Measurements from ENCODE around the gene LRP1B.

Gene LRP1B

DNA sequence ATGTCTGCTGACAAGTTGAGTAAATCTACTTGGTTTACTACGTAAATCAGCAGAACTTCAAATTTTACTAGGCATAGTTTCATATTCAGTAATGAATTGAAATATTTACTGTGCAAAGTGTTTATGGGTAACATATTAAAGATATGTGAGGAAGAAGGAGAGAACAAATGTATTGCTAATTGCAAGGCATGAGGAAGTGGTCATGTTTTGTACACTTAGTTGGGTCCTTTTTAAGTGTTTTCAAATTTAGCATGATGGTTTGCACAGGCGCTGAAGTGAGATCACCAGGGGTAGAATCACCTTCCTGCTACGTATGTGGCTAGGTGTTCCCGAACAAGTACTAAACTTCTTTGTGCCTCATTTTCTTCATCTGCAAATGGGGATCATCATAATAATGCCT, 1534.4 kb downstream of the LRP1B start:
- TF ChIP-seq, protein P1, sequence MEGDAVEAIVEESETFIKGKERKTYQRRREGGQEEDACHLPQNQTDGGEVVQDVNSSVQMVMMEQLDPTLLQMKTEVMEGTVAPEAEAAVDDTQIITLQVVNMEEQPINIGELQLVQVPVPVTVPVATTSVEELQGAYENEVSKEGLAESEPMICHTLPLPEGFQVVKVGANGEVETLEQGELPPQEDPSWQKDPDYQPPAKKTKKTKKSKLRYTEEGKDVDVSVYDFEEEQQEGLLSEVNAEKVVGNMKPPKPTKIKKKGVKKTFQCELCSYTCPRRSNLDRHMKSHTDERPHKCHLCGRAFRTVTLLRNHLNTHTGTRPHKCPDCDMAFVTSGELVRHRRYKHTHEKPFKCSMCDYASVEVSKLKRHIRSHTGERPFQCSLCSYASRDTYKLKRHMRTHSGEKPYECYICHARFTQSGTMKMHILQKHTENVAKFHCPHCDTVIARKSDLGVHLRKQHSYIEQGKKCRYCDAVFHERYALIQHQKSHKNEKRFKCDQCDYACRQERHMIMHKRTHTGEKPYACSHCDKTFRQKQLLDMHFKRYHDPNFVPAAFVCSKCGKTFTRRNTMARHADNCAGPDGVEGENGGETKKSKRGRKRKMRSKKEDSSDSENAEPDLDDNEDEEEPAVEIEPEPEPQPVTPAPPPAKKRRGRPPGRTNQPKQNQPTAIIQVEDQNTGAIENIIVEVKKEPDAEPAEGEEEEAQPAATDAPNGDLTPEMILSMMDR (IDR thresholded peaks at IDR 0.05; ENCODE audit: extremely low read depth, missing control alignments) = no peak

GRCh38 chr2:140595107-140595506, 1535.7 kb downstream of the LRP1B start:
- no peak for DNase-seq (ENCODE audit: low spot score)
- TF ChIP-seq, protein P1 (IDR thresholded peaks at IDR 0.05; ENCODE audit: extremely low read depth, missing control alignments) = no peak

More for the DNA sequence above, 1534.4 kb downstream of the LRP1B start:
- no peak for DNase-seq (ENCODE audit: low spot score)

- TF ChIP-seq, protein P1 (IDR thresholded peaks at IDR 0.05; ENCODE audit: extremely low read depth, missing control alignments) = no peak
- DNase-seq (ENCODE audit: low spot score) = no peak
Observed at GRCh38 chr2:140593132-140593531, 1537.7 kb downstream of the LRP1B start.

DNA sequence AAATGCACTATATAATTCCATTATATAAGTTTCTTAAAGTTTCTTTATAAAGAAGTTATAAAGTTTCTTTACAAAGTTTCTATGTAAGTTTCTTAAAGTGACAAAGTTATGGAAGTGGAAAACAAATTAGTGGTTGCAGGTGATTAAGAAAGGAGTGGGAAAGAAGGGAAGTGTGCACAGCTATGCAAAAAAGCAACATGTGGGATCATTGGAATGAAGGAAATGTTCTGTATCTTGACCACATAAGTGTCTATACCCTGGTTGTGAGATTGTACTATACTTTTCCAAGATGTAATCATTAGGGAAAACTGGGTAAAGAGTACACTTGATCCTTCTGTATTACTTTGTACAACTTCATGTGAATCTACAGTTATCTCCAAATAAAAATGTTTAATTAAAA, 1541.1 kb downstream of the LRP1B start:
- TF ChIP-seq, protein P1 (IDR thresholded peaks at IDR 0.05; ENCODE audit: extremely low read depth, missing control alignments) = no peak
- no peak for DNase-seq (ENCODE audit: low spot score)

DNA sequence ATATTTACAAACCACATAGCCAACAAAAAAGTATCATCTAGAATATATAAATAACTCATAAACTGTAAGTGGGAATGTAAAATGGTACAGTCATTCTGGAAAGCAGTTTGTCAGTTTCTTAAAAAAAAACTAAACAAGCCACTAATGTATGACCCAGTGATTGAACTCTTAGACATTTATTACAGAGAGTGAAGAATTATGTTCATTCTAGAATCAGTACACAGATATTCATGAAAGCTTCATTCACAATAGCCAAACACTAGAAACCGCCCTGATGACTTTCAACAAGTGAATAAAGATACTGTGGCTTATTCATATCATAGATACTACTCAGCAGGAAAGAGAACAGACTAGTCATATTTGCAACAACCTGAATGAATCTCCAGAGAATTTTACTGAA, 1541.5 kb downstream of the LRP1B start:
- no peak for DNase-seq (ENCODE audit: low spot score)
- TF ChIP-seq, protein P1 (IDR thresholded peaks at IDR 0.05; ENCODE audit: extremely low read depth, missing control alignments) = no peak

DNA sequence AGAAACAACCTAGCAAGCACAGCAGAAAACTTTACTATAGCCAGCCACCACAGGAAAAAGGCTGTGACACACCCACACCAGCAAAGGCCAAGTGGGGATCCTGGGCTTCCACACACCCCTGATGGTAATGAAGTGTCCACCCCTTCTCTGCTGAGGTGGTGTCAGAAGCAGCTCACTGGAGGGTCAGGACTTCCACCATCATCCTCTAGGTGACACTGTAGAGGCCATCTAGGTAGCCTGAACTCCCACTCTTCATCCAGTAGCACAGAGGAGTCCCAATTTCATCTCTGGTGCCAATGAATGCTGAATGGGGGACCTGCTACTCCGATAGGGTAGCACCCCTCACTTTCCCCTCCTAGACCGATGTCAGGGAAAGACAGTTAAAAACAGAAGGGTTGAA, 1544.4 kb downstream of the LRP1B start:
- peak; percentile 42 for DNase-seq (ENCODE audit: low spot score)
- TF ChIP-seq, protein P1 (IDR thresholded peaks at IDR 0.05; ENCODE audit: extremely low read depth, missing control alignments) = peak; percentile 38

- DNase-seq (ENCODE audit: low spot score) = no peak
- TF ChIP-seq, protein P1 (IDR thresholded peaks at IDR 0.05; ENCODE audit: extremely low read depth, missing control alignments) = no peak
Observed at GRCh38 chr2:140585016-140585415, 1545.8 kb downstream of the LRP1B start.

Measured in GM20000 (cell line).